ENCODE data around the gene WDFY2.
"Not testable (repeated sequence)": the region's sequence is repeated elsewhere in the genome, so short reads cannot be mapped to it uniquely, and the experiment has no call there.

WDFY2 gene

GRCh38 chr13:51635137-51635878 lies 51.0 kb downstream of the WDFY2 start:
- no peak for DNase-seq

GRCh38 chr13:51636349-51636890 lies 52.2 kb downstream of the WDFY2 start:
- peak; percentile 23 for DNase-seq

GRCh38 chr13:51637852-51638215 lies 53.6 kb downstream of the WDFY2 start:
- no peak for DNase-seq

DNA sequence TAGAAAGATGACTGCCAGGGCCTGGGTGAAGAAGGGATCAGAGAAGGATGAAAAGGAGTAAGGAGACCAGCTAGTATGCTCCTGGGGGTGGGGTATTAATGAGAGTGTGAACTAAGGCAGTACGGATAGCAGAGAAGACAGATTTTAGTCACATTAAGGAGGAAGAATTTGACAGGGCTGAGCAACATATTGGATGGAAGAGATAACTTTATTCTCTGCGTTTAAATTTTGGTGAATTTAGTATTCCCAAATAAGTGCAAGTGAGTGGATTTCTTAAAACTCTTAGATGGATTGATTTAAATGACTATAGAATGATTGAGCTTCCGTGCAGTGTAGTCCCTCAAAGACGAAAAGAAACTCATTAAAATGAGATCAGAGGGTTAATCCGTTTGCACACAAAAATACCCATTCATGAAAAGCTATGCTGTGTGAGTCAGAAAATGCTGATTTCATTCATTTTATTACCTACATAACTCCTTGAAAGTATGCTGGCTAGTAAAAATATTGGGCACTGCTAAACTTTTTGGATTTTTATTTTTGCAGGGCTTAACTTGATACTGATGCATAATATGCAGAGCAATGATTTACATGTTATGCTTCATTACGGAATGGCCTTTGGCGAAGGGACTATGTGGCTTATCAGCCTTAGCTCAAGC lies 54.1 kb downstream of the WDFY2 start:
- DNase-seq = no peak

- DNase-seq = no peak
These were observed 54.9 kb downstream of the WDFY2 start for GRCh38 chr13:51639171-51639570.

DNA sequence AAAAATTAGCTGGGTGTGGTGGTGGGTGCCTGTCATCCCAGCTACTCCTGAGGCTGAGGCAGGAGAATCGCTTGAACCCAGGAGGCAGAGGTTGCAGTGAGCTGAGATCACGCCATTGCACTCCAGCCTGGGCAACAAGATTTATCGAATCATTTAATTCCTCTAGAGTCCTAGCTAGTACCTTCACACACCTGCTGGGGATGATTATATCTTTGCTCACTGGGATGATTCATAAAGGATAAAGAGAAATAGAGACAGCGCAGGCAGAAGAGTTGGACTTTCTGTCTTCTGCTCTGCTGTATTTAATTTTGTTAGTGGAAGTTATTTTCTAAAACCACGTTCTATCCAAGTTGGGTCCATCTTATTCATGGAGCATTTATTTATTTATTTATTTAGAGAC lies 56.4 kb downstream of the WDFY2 start:
- not testable (repeated sequence) for DNase-seq

DNA sequence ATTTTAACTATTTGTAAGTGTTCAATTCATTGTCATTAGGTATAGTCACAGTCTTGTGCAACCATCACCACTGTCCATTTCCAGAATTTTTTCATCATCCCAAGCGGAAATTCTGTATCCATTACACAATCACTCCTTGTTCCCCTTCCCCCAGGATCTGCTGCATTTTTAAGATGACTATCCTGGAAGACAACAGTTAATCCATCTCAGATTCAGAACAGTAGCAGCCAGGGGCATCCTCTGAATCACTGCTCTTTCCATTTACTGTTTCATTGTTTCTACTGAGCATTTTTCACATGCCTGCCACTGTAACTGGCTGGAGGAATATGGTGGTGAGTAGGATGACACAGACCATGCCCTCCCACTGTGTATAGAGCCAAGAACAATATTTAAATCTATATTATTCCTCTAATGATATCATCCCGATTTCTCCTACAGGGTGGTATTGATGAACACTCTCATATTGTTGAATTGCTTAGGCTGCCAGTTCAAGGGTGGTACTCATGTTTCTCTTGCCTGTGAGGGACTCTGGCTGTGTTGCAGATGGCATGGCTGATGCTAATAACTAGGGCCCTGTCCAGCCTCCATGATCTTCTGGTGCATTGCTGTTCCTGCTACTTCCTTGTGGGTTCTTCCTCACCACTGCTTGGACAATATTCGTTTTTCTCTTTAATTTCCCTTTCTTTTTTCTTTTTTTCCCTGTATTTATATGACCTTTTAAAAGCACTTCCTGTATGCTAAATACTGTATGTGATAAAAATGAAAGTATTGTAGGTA lies 59.0 kb downstream of the WDFY2 start:
- DNase-seq = no peak

GRCh38 chr13:51643882-51644281 lies 59.6 kb downstream of the WDFY2 start:
- no peak for DNase-seq

DNA sequence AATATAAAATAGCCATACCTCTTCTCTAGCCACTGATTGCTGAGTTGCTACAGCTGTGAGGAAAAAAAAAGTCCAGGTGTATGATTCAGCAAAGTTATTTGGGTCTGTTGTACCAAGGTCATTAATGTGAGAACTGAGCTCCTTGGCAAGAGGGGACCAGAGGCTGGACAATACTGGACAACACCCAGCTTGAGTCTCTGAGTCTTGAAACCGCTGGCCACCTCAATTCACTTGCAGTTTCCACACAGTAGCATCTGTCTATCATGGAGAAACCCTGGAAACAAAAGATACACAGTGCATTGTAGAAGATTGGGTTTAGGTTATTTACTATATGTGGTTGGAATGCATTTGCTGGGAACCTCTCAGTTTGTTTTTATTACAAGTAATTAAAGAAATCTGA lies 60.4 kb downstream of the WDFY2 start:
- DNase-seq = no peak

DNA sequence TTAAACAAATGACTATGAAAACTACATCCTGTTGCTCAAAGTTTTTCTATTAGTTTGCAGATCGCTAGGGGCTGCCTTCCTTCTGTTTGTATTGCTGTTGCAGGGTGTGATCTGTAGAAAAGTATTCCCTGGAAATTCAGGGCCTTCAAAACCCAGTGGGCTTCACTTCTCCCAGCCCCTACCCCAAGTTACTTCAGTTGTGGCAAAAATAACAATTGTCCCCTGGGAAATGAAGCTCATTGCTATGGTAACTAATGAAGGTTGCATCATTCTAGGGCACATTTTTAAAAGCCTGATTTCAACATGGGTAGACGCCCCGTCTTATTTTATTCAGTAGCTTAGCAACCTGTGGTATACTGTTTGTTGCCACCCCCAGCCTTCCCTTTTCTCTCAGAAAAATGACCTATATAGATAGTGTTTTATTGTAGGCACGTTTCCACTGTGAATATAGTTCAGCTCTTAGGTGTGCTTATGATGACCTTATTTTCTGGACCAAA lies 60.9 kb downstream of the WDFY2 start:
- no peak for DNase-seq

DNA sequence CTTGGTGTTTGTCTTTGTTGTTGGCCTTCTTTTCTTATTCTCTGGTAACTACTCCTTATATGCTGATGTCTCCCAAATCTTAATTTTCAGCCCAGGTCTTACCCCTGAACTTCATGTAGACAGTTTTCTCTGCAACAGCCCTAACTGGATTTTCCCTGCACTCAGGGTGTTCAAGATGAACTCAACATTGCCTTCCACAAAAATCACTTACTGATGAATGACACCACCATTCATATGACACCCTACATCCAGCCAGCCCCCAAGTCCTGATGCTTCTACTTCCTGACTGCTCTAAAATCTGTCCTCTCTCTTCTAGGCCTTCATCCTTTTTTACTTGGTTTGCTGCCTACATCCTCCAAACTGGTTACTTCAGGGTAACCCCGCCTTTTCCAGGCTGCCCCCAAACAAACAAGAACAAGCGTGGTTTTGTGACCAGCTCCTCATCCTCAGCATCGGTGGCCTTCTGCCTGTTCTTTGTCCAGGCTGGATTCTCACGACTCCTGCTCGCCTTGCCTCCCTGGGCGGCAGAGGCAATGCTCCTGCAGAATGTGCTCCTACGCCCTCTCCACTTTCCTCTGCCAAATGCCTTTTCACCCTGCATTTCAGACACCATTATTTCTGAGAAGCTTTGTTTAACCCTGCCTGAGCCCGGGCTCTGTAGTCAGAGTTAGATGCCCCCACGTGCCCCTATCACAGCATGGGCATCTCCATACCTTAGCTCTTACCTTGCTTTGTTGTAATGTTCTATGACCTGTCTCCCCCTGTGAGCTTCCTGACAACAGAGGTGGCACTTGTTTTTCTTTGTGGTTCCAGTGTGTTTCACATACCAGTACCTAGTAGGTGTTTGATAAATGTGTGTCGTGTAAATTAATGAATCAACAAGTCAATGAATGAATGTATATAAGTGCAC lies 61.8 kb downstream of the WDFY2 start:
- no peak for DNase-seq

DNA sequence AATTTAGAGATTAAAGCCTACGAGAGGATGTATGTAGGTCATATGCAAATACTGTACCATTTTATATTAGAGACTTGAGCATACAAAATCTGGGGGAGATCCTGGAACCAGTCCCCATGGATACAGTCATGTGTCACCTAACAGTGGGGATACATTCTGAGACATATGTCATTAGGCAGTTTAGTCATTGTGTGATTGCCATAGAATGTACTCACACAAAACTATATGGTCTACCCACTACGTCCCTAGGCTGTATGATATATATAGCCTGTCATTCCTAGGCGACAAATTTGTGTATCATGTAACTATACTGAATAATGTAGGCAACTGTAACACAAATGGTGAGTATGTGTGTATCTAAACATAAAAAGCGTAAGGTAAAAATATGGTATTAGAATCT lies 62.8 kb downstream of the WDFY2 start:
- DNase-seq = no peak

GRCh38 chr13:51652193-51652592 lies 67.9 kb downstream of the WDFY2 start:
- DNase-seq = not testable (repeated sequence)

GRCh38 chr13:51659276-51660127 lies 75.2 kb downstream of the WDFY2 start:
- DNase-seq = no peak

DNA sequence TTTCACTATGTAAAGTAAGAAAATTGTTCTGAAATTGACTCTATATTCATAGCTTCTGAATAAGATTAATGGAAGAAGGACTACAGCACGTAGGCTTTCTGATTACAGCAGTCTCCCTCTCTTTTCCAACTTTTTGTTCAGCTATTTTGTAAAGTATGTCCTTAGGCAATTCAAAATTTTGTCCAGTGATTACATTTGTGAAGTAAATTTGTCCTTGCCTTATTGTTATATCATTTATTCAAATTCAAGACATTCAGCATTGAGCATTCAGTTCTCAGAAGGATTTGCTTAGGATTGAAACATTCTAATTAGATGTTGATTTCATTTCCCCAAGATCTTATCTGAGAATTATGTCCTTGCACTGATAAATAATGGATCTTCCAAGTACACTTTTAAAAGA lies 76.6 kb downstream of the WDFY2 start:
- no peak for DNase-seq

GRCh38 chr13:51663973-51664957 lies 80.0 kb downstream of the WDFY2 start:
- DNase-seq = no peak

GRCh38 chr13:51665456-51665855 lies 81.2 kb downstream of the WDFY2 start:
- no peak for DNase-seq

- peak; percentile 21 for DNase-seq
These were observed 82.1 kb downstream of the WDFY2 start for GRCh38 chr13:51666374-51666773.

- no peak for DNase-seq
These were observed 82.6 kb downstream of the WDFY2 start for GRCh38 chr13:51666839-51667238.

- no peak for DNase-seq
These were observed 84.4 kb downstream of the WDFY2 start for GRCh38 chr13:51668580-51669195.
